Fibroblast of skin of right biceps (primary cell): ENCODE data around the gene LPGAT1.

Experiments used
- DNase-seq: peaks from one replicate; pipeline ENCODE4 v3.0.0-alpha.2; 2013

LPGAT1 gene

DNA sequence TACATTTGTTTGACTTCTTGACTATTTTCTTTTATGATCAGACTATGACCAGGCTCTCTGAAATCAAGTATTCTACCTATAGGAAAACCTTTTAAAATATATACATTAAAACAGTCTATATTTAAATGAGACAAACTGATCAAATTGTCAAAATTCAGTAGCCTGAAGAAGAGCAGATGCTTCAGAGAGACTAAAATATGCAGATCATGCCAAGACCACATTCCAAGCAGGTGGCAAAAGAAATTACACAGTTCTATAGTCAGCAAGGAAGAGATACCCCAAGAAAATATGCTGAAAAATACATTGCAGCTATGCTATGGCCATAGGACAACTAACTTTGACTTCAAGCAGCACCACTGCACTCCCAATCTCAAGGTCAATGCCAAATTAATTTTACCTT lies 3.5 kb downstream of the LPGAT1 start:
- no peak for DNase-seq

DNA sequence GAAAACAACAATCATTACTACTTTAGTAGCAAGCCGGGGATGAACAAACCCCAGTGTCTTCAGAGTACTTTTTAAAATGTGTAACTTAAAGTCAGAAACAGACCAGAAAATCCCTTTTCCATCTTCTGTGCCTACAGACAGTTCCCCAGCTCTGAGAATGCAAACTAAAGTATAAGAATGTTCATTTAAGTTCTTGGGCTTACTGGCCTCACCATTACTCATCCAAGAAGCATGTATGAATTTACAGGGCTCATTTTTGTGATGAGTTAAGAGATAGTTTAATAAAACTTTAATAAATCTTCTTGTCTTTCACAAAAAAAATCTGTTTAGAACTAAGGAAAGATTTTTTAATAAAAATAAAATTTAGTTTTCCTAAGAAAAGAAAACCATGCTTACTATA lies 4.6 kb downstream of the LPGAT1 start:
- peak; percentile 82 for DNase-seq

DNA sequence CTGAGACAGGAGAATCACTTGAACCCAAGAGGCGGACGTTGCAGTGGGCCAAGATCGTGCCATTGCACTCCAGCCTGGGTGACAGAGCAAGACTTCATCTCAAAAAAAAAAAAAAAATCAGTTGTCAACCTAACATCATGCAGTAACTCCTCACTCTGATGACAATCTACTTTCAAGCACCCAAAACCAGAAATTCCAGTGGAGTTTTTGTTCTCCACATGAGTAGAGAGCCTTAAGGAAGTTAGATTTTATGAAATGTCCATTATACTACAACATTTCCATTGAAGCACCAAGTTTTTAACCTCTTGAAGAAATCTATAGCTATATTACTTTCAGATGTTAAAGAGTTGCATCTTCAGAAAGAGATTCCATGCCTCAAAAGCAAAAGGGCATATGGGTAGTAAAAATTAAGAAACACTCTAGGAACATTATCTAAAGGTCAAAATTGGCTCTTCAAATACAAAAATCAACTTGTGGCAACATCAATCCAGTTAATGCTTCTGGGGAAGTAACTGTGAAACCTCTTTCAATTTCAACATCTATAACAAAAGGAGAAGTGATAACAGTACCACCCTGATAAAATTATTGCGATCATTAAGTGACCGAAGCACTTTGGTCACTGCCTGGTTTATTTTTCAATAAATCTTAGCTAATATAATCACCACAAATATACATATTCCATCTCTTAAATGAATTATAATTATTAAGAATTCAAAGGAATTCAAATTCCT lies 7.7 kb downstream of the LPGAT1 start:
- no peak for DNase-seq

DNA sequence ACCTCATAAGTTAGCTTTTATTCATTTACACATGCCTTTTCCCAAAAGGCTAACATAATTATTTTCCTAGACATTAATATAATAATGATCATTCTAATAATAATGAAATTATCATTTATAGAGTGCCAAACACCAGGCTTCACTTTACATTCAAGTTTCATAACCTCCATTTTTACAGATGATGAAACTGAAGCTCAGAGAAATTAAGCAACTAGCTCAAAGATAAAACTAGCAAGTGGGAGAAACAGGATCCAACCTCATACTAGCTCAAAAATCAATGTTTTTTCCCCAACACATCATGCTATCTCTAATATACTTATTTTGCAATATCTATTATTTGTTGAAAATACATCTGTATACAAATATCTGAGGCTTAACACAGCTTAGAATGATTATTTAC lies 14.0 kb downstream of the LPGAT1 start:
- DNase-seq: no peak

DNA sequence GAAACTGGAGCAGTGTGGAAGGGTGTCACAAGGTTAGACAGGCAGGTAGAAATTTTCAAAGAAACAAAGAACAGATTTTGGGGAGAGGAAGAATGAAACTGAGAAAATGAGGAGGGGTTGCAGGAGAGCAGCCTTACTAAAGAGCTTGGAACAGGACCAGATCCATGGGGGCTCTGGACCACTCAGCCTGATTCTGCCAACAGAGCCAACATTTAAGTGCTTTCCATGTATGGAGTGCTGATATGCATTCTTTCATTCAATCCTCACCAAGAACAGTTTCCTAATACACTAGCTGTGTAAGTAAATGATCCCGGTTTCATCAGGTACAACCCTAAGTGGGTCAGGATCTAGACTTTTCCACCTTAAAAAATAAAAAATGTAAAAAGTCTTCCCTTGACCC lies 16.2 kb downstream of the LPGAT1 start:
- no peak for DNase-seq

DNA sequence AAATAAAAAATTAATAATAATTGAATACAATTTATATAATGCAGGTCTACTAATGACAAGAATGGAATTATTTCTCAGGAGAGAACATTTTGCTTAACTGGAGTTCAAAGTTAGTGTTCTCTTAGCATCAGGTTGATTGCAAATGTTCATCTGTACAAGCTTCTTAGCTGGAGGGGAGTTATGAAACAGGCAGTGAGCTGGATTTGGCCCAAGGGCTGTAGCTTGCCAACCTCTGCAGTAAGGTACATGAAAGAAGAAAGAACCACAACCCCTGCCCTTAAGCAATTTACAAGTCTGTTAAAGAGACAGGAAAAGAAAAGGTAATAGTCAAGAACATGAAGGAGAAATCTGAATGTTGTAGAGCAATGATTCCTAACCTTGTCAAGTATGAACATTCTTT lies 17.0 kb downstream of the LPGAT1 start:
- DNase-seq: no peak

DNA sequence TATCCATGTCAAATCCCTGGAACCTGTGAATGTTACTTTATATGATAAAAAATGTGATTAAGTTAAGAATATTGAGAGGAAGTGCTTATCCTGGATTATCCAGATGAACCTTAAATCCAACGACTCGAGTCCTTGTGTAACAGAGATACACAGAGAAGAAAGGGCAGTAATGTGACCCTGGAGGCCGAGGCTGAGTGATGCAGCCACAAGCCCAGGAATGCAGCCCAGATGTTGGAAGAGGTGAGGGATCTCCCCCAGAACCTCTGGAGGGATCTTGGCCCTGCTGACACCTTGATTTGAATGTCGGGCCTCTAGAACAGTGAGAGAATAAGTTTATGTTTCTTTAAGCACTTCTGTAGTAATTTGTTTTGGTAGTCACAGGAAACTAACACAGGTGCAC lies 18.0 kb downstream of the LPGAT1 start:
- no peak for DNase-seq

DNA sequence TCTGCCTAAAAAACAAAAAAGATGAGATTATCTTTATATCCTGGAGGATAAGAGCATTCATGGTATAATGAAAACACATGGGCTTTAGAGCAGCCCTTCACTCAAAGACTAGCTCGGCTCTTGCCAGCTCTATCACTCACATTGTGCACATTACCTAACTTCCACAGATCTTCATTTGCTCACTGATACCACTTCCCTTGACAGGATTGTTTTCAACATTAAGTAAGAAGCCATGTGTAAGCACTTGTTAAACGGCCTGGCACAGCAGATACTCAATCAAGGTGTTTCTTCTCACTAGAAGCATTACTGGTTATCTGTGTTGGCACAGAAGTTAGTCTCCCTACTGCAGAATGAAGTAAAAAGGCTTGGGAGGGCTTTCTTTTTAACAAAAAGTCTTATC lies 18.7 kb downstream of the LPGAT1 start:
- no peak for DNase-seq

DNA sequence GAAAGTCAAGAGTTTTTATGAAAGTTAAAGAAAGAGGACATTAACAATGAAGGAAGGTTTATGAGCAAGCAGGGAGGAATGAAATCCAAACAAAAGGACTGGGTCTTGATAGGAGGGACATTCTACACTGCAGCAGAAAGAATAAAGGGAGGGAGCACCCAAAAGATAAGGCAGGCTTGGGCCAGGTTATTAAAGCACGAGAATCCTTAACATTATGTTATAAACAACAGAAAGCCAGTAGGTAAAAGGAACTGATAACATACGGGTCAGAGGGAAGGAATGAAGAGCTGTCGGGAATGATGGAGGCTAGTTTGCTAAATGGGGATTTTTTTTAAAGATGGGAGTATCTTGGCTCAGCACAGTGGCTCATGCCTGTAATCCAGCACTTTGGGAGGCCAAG lies 19.4 kb downstream of the LPGAT1 start:
- no peak for DNase-seq

DNA sequence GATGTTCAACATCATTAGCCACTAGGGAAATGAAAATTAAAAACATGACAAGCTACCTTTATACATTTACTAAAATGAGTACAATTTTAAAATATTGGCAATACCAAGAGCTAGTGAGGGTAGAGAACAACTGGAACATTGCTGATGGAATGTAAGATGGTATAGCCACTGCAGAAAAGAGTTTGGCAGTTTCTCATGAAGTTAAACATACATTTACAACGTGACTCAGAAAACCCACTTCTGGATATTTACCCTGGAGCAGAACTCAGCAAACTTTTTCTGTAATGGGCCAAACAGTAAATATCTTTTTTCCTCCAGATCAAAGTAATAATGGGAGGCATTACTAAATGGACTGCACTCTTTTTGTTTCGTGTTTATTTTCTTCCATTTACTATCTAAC lies 22.1 kb downstream of the LPGAT1 start:
- DNase-seq: no peak

DNA sequence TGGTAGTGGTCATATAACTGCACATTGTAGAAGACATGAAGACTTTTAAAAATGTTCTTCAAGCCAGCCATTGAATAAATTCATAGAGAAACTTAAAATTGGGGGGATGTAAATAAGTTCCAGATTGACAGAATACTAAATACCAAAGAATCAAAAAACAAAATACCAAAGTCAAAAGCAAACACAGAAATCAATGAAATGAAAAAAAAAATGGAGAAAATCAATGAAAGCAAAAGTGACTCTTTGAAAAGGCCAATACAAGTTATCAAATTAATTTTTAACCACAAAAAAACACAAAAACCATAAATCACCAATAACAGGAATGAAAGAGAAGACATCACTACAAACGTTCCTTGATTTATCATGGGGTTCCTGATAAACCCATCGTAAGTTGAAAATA lies 25.6 kb downstream of the LPGAT1 start:
- DNase-seq: no peak

DNA sequence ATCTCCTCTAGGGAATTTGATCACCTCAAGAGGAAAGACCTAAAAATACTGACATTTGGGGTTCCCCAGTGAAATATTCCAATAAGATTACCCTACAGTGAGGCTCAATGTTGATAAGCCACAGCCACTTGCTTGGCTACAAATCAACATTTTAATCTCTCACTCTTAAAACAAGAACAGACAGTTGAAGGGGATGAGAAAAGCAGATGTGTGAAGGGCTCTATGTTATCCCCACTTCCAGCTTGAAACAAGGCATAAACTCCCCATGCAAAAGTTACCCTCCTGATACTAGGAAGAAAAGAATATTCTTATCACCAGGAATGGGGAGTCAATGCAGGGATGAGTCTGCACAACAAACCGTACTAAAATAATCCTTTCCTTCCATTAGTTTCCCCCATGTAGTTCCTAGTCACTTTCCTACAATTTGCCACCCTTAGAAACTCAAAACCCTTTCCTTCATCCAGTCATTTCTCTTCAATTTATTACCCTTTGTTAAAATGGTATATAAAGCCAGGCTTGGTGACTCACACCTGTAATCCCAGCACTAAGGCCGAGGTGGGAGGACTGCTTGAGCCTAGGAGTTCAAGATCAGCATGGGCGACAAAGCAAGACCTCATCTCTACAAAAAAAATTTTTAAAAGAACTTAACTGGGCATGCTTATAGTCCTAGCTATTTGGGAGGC lies 29.5 kb downstream of the LPGAT1 start:
- DNase-seq: no peak

DNA sequence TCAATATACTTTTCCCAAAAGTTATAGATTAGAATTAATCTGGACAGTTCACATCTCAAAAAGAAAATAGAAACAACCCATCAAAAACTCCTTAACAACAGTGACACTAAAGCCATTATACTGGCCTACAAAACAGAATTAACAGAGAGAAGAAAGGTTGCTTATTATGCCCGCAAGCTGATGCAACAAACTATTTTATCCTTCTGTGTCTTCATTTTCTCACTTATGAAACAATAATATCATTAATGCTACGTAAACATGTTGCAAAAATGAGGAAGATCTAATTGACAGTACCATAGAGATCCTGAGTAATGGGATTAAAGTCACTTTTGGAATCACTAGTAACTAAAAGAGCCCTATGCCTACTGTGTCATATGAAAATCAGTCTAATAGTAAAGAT lies 32.6 kb downstream of the LPGAT1 start:
- DNase-seq: no peak

DNA sequence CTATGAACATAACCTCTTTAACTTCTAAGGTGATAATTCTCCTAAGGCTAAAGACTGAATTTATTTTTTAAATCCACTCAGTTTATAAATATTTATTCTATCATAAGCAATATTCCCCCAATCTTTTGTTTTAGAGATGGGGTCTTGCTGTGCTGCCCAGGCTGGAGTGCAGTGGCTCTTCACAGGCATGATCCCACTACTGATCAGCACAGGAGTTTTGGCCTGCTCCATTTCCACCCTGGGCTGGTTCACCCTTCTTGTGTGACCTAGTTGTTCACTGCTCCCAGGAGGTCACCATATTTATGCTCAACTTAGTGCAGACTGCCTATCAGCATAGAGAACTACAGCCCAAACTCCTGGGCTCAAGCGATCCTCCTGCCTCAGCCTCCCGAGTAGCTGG lies 38.6 kb downstream of the LPGAT1 start:
- DNase-seq: no peak

DNA sequence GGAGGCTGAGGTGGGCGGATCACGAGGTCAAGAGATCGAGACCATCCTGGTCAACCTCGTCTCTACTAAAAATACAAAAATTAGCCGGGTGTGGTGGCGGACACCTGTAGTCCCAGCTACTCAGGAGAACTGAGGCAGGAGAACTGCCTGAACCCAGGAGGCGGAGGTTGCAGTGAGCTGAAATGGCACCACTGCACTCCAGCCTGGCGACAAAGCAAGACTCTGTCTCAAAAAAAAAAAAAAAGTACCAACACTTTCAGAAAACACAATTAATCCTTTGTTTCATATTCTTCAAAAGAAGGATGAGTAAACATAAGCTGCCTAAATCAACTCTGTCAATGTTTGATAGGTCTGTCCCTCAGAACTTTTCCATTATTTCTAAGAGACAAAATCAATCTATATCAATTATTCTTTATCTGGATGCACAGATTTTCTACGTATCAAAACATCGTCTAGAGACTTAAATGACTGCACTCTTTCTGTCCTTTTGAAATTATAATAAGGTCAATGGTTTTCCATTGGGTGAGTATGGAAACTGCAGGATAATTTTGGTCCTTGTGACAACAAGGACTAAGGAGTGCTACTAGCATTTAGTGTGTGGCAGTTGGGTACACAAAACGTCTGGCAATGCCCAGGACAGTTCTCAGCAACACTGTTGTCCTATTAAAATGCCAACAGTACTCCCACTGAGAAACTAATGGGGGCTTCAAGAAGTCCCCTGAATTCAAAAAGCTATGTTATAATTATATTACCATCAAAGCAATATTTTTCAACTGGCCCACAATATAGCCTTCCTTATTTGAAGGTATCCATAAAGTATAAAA lies 40.7 kb downstream of the LPGAT1 start:
- DNase-seq: no peak

DNA sequence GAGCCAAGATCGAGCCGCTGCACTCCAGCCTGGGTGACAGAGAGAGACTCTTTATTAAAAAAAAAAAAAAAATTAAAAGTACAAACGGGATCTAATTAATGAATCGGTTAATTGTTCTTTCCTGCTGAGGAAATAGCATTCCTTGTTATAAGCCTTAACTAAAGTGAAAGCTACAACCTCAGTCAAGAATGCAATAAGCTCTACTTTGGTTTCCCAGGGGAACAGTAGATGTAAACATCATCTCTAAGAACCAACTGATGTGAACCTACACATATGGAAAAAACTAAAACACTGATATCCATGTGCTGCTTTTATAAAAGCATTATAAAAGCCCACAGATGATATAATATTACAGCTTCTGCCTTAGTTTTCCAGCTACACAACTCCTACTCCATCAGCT lies 41.9 kb downstream of the LPGAT1 start:
- no peak for DNase-seq

DNA sequence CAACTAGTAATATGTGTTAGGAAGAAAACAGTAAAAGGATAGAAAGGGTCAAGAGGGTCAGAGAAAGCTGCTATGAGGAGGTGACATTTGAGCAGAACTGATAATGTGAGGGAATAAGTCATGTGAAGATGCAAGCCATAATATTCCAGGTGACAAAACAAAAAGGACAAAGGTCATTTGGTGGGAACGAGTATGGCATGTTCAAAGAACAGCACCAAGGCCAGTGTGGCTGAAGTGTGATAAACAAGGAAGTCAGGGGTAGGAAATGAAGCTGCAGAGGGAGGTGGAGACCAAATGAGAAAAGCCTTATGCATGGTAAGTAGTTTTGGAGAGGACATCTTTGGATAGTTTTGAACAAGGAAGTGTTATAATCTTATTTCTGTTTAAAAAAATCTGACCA lies 46.7 kb downstream of the LPGAT1 start:
- no peak for DNase-seq

DNA sequence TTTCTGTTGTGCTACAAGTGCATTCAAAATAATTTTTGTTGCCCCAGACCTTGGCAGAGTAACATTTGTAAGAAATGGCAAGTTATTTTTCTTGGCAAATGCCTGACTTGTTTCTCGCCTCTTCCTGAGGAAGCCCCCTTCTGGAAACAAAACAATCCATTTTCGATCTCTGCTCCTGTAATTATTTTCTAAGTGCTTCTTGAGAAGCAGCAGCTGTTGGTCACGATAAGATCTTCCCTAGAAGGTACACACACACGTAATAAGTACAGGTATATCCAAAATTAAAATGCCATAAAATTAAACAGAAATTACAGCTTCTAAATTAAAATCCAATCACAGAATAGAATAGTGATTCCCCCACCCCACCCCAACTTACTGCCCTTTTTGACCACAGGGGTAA lies 47.3 kb downstream of the LPGAT1 start:
- no peak for DNase-seq

DNA sequence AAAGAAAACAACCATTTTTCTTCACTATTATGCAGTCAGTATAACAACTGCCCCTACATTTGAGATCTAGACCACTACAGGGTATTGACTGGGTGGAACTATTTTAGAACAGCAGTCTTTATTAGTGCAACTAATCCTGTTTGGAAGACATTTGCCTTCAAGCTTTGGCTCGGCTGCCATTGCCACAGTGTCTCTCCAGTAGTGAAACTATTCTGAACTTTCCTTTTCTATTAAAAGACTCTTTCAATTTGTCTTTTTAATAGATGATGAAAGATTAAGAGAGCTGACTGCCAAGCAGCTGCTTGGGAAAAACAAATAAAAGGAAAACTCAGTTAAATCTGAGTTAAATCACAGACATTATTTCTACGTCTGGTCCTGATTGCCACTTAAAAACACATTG lies 49.3 kb downstream of the LPGAT1 start:
- no peak for DNase-seq

DNA sequence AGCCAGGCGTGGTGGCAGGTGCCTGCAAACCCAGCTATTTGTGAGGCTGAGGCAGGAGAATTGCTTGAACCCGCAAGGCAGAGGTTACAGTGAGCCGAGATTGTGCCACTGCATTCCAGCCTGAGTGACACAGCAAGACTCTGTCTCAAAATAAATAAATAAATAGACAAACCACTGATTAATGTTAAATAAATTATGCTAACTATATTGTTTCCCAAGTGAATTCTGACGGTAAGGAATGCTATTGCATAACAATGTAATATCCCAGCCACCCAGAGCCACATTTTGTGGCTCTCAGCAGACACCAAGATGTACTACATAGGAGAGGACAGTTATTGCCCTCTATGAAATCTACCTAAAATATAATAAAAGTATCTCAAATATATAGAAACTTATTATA lies 55.4 kb downstream of the LPGAT1 start:
- DNase-seq: peak; percentile 2

DNA sequence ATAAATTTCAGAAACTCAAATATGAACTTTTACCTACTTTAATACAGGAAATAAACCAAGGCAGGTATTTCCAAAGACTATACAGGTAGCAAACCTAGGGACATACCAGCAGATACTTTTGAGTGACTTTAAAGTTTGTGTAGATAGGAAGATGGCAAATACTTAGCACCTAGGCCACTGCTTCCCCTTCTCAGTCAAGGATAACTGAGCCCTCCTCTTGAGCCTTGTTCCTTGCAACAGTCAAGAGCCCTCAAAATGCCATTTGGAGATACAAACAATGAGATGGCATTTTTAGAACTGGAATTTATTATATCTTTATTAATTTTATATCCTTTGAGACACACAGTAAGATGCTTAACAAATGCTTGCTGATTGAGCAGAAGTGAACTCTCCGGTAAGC lies 65.9 kb downstream of the LPGAT1 start:
- DNase-seq: no peak

DNA sequence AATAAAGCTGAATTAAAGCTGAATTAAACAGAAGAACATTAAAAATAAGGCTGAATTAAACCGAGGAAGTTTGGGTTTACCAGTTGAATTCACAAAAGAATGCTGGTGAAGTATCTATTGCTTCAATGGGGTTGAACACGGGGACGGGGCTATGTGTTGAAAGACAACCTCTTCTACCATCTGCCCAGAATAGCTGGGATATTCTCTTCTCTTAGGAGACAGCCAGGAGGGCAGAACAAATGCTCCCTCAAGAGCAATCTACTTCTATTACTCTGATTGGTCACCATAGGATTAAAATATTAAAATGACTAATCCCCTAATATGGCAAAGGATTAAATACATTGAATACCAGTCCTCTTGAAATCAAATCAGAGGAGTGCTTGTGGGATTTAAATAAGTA lies 68.4 kb downstream of the LPGAT1 start:
- DNase-seq: no peak

DNA sequence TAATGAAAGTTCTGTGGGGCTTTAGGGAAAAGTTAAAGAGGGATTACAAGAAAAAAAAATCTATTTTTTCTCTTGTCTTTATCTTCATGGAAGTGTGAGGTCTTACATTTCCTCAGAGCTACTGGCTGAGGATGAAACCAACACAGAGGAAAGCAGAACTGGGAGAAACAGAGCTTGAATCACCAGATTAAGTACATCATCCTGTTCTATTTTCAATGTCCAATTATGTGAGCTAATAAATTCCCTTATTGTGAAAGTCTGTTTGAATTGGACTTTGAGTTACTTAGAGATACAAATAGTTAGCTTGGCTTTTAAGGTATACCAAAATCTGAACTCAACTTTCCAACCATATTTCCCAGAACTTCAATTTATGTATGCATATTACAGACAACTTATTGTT lies 69.2 kb downstream of the LPGAT1 start:
- DNase-seq: no peak

DNA sequence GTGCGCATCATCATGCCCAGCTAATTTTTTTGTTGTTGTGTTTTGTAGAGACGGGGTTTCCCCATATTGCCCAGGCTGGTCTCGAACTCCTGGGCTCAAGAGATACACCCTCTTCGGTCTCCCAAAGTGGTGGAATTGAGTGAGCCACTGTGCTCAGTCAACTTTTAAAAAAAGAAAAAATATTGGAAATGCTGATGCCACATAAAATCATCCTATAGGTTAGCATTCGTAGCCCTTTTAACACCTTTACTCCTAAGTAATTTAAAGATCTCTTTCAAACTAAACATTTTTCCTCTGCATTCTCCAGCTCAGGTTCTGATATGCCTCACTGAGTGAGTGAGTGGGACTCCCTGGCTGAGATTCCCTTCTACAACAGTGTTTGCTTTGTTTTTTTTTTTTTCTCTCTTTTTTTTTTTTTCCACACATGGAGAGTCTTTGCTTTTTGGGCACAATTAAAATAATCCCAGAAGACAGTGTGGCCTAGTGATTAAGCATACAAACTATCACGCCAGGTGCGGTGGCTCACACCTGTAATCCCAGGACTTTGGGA lies 74.0 kb downstream of the LPGAT1 start:
- no peak for DNase-seq
